Measurements from ENCODE around the gene MYCBP2. TPM values are rescaled to one million over a fixed set of nuclear protein-coding genes. Genes with fewer than 3 reads are reported as not detected.

MYCBP2 gene
- 26.9 TPM for polyA plus RNA-seq (2013, experiment 1 of 2)
- polyA plus RNA-seq (2013, experiment 2 of 2): 25.1 TPM

DNA sequence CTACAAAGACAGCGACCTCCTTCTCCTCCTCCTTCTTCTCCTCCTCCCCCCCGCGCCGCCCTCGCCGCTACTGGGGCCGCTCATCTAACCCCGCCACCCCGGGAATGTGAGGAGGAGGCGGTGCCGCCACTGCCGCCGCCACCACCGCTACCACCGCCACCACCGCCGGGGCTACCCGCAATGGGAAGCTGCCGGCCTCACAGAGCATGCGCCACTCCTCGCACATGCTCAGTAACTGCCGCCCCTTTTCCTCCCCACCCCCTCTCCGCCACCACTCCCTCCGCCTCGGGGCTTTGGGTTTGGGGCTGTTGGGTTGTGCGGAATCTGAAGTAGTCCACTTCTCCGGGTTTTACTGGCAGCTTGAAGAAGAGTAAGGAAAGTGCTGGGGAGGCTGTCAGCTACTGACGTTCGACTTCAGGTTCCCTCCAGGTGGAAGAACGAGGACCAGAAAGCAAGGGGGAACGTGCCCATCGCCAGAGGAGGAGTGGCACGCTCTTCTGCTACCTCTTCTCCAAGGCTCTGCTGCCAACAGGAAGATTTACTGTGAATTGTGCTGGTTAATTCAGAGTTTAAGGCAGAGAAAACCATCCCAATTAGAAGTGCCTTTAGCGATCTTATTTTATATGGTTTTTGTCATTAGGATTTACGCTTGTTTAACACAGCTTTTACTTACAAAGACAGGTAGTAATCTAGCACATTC, at the start of gene MYCBP2:
MYCBP2 (minus strand) TSS at position 190 of the 700 bp plus-strand sequence. CDS start 319 bp downstream, outside the sequence.
- H3K9ac ChIP-seq (ENCODE audit: low read length): peak within 1 kb of the TSS; percentile 81
- peak within 1 kb of the TSS; percentile 90 to 94 for H3K4me3 ChIP-seq (ENCODE audit: insufficient read depth in 1 of 2, low read depth in 1 of 2, low read length in 2 of 2)
- peak within 1 kb of the TSS; percentile 97 for H4K8ac ChIP-seq (ENCODE audit: low read length)
- peaks cover 6% of the 10 kb centered on the region for H3K79me1 ChIP-seq (replicated peaks; ENCODE audit: low read length, poor library complexity, severe bottlenecking)
- H2AFZ ChIP-seq (ENCODE audit: low read depth, low read length): peak within 1 kb of the TSS; percentile 86
- WGBS: under 1% methylated on average over 21 of the region's 35 CpGs
- H3K4me1 ChIP-seq (ENCODE audit: control insufficient read depth, insufficient read depth, low read depth, low read length): peaks cover 2% of the 10 kb centered on the region
- H3K4ac ChIP-seq (ENCODE audit: low read depth in 1 of 2, low read length in 2 of 2): peak within 1 kb of the TSS; percentile 75 to 97
- peak within 1 kb of the TSS; percentile 74 for H2BK15ac ChIP-seq (ENCODE audit: low read depth, poor library complexity, severe bottlenecking)
- peak within 1 kb of the TSS; percentile 96 to 98 for H3K18ac ChIP-seq (ENCODE audit: low read depth in 1 of 2, low read length in 2 of 2)
- H3K4me2 ChIP-seq (ENCODE audit: low read length, poor library complexity, severe bottlenecking): peak within 1 kb of the TSS; percentile 88
- H3K9me3 ChIP-seq (ENCODE audit: control insufficient read depth, low read length): no peaks in the 10 kb centered on the region
- no peak within 1 kb of the TSS for H3K27ac ChIP-seq (ENCODE audit: low read length, poor library complexity, severe bottlenecking)
- H3K14ac ChIP-seq (ENCODE audit: low read length in 2 of 2): peak within 1 kb of the TSS; percentile 81 to 100
- H3K23ac ChIP-seq (ENCODE audit: low read length in 2 of 2): peak within 1 kb of the TSS; percentile 90 to 100
- H3K27me3 ChIP-seq (ENCODE audit: control insufficient read depth in 1 of 2, insufficient read depth in 1 of 2, low read length in 2 of 2): no peaks in the 10 kb centered on the region
- peak within 1 kb of the TSS in 1 of 2 experiments; percentile 90 for H2BK12ac ChIP-seq (ENCODE audit: low read length in 2 of 2)
- peak within 1 kb of the TSS; percentile 86 for H2BK120ac ChIP-seq (ENCODE audit: low read depth, low read length)
- H2BK5ac ChIP-seq (ENCODE audit: low read depth, low read length, poor library complexity, severe bottlenecking): no peak within 1 kb of the TSS
- H3K36me3 ChIP-seq (ENCODE audit: control insufficient read depth in 1 of 2, insufficient read depth in 2 of 2, low read depth in 1 of 2, low read length in 2 of 2): no peaks in the 10 kb centered on the region
- no peak within 1 kb of the TSS for H2AK5ac ChIP-seq (ENCODE audit: low read length, severe bottlenecking)
- peak; percentile 99 for DNase-seq
- H4K91ac ChIP-seq (ENCODE audit: low read length): peak within 1 kb of the TSS; percentile 89

DNA sequence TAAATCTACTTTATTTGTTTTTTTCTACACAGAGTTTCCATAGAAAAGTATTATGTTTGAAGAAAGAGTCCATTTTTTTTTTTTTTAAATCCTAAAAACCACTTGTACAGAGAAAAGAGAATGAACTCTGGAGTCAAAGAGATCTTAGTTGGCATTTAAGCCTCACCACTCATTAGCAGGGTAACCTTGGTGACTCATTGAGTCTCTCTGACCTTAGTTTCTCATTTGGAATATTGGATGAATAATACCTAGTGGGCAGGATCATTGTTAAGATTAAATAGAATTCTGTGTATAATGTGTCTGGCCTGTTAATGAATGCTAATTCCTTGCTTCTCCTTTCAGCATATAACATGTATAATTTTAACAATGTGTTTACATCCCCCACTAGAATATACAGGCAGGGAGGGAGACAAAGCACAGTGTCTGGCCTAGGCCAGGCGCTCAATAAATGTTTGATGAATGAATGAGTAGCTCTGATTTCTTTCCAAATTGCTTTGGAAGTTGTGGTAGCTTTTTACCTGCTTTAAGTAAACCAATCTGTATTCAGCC, 48.7 kb upstream of the MYCBP2 start:
- no peak overlapping the region for H4K91ac ChIP-seq (ENCODE audit: low read length)
- no peak overlapping the region for H2BK12ac ChIP-seq (ENCODE audit: low read length in 2 of 2)
- no peaks in the 10 kb centered on the region for H3K36me3 ChIP-seq (ENCODE audit: control insufficient read depth in 1 of 2, insufficient read depth in 2 of 2, low read depth in 1 of 2, low read length in 2 of 2)
- H3K4ac ChIP-seq (ENCODE audit: low read depth in 1 of 2, low read length in 2 of 2): no peak overlapping the region
- H3K27ac ChIP-seq (ENCODE audit: low read length, poor library complexity, severe bottlenecking): no peak overlapping the region
- WGBS: 100% methylated on average over 1 of the region's 1 CpG
- no peak overlapping the region for H3K23ac ChIP-seq (ENCODE audit: low read length in 2 of 2)
- H3K4me1 ChIP-seq (ENCODE audit: control insufficient read depth, insufficient read depth, low read depth, low read length): no peaks in the 10 kb centered on the region
- no peak overlapping the region for H3K18ac ChIP-seq (ENCODE audit: low read depth in 1 of 2, low read length in 2 of 2)
- H3K9me3 ChIP-seq (ENCODE audit: control insufficient read depth, low read length): no peaks in the 10 kb centered on the region
- DNase-seq: no peak
- no peak overlapping the region for H3K4me3 ChIP-seq (ENCODE audit: insufficient read depth in 1 of 2, low read depth in 1 of 2, low read length in 2 of 2)
- no peaks in the 10 kb centered on the region for H3K79me1 ChIP-seq (replicated peaks; ENCODE audit: low read length, poor library complexity, severe bottlenecking)
- H2BK15ac ChIP-seq (ENCODE audit: low read depth, poor library complexity, severe bottlenecking): no peak overlapping the region
- no peak overlapping the region for H2AK5ac ChIP-seq (ENCODE audit: low read length, severe bottlenecking)
- H2AFZ ChIP-seq (ENCODE audit: low read depth, low read length): no peak overlapping the region
- no peak overlapping the region for H4K8ac ChIP-seq (ENCODE audit: low read length)
- no peak overlapping the region for H2BK120ac ChIP-seq (ENCODE audit: low read depth, low read length)
- no peak overlapping the region for H3K9ac ChIP-seq (ENCODE audit: low read length)
- H2BK5ac ChIP-seq (ENCODE audit: low read depth, low read length, poor library complexity, severe bottlenecking): no peak overlapping the region
- no peak overlapping the region for H3K4me2 ChIP-seq (ENCODE audit: low read length, poor library complexity, severe bottlenecking)
- no peaks in the 10 kb centered on the region for H3K27me3 ChIP-seq (ENCODE audit: control insufficient read depth in 1 of 2, insufficient read depth in 1 of 2, low read length in 2 of 2)
- no peak overlapping the region for H3K14ac ChIP-seq (ENCODE audit: low read length in 2 of 2)

- Histone ChIP-seq H3K14ac (ENCODE audit: low read length in 2 of 2) (no peak overlapping the region), H3K27me3 (ENCODE audit: control insufficient read depth in 1 of 2, insufficient read depth in 1 of 2, low read length in 2 of 2) (no peaks in the 10 kb centered on the region), H3K9ac (ENCODE audit: low read length) (no peak overlapping the region), H3K4me2 (ENCODE audit: low read length, poor library complexity, severe bottlenecking) (no peak overlapping the region), H4K8ac (ENCODE audit: low read length) (no peak overlapping the region), H2BK12ac (ENCODE audit: low read length in 2 of 2) (no peak overlapping the region), H2BK5ac (ENCODE audit: low read depth, low read length, poor library complexity, severe bottlenecking) (no peak overlapping the region), H3K4me1 (ENCODE audit: control insufficient read depth, insufficient read depth, low read depth, low read length) (no peaks in the 10 kb centered on the region), H2BK15ac (ENCODE audit: low read depth, poor library complexity, severe bottlenecking) (no peak overlapping the region), H2BK120ac (ENCODE audit: low read depth, low read length) (no peak overlapping the region), H3K23ac (ENCODE audit: low read length in 2 of 2) (no peak overlapping the region), H4K91ac (ENCODE audit: low read length) (no peak overlapping the region), H3K36me3 (ENCODE audit: control insufficient read depth in 1 of 2, insufficient read depth in 2 of 2, low read depth in 1 of 2, low read length in 2 of 2) (no peaks in the 10 kb centered on the region), H3K27ac (ENCODE audit: low read length, poor library complexity, severe bottlenecking) (no peak overlapping the region), H2AFZ (ENCODE audit: low read depth, low read length) (no peak overlapping the region), H3K79me1 (replicated peaks; ENCODE audit: low read length, poor library complexity, severe bottlenecking) (no peaks in the 10 kb centered on the region), H3K4ac (ENCODE audit: low read depth in 1 of 2, low read length in 2 of 2) (no peak overlapping the region), H3K9me3 (ENCODE audit: control insufficient read depth, low read length) (no peaks in the 10 kb centered on the region), H3K4me3 (ENCODE audit: insufficient read depth in 1 of 2, low read depth in 1 of 2, low read length in 2 of 2) (no peak overlapping the region), H2AK5ac (ENCODE audit: low read length, severe bottlenecking) (no peak overlapping the region), H3K18ac (ENCODE audit: low read depth in 1 of 2, low read length in 2 of 2) (no peak overlapping the region)
- DNase-seq: no peak
- 85% methylated on average over 2 of the region's 2 CpGs for WGBS
Observed at GRCh38 chr13:77374786-77375185, 47.9 kb upstream of the MYCBP2 start.

- no peaks in the 10 kb centered on the region for H3K36me3 ChIP-seq (ENCODE audit: control insufficient read depth in 1 of 2, insufficient read depth in 2 of 2, low read depth in 1 of 2, low read length in 2 of 2)
- no peak overlapping the region for H3K27ac ChIP-seq (ENCODE audit: low read length, poor library complexity, severe bottlenecking)
- H3K9me3 ChIP-seq (ENCODE audit: control insufficient read depth, low read length): no peaks in the 10 kb centered on the region
- no peak overlapping the region for H2BK12ac ChIP-seq (ENCODE audit: low read length in 2 of 2)
- H3K4ac ChIP-seq (ENCODE audit: low read depth in 1 of 2, low read length in 2 of 2): no peak overlapping the region
- no peak overlapping the region for H3K4me2 ChIP-seq (ENCODE audit: low read length, poor library complexity, severe bottlenecking)
- no peaks in the 10 kb centered on the region for H3K79me1 ChIP-seq (replicated peaks; ENCODE audit: low read length, poor library complexity, severe bottlenecking)
- no peak overlapping the region for H3K14ac ChIP-seq (ENCODE audit: low read length in 2 of 2)
- no peak overlapping the region for H3K4me3 ChIP-seq (ENCODE audit: insufficient read depth in 1 of 2, low read depth in 1 of 2, low read length in 2 of 2)
- H3K23ac ChIP-seq (ENCODE audit: low read length in 2 of 2): no peak overlapping the region
- no peak overlapping the region for H3K18ac ChIP-seq (ENCODE audit: low read depth in 1 of 2, low read length in 2 of 2)
- H3K27me3 ChIP-seq (ENCODE audit: control insufficient read depth in 1 of 2, insufficient read depth in 1 of 2, low read length in 2 of 2): no peaks in the 10 kb centered on the region
- H2BK120ac ChIP-seq (ENCODE audit: low read depth, low read length): no peak overlapping the region
- no peak overlapping the region for H3K9ac ChIP-seq (ENCODE audit: low read length)
- H2AFZ ChIP-seq (ENCODE audit: low read depth, low read length): no peak overlapping the region
- H3K4me1 ChIP-seq (ENCODE audit: control insufficient read depth, insufficient read depth, low read depth, low read length): no peaks in the 10 kb centered on the region
- H2AK5ac ChIP-seq (ENCODE audit: low read length, severe bottlenecking): no peak overlapping the region
- no peak overlapping the region for H4K91ac ChIP-seq (ENCODE audit: low read length)
- H4K8ac ChIP-seq (ENCODE audit: low read length): no peak overlapping the region
- no CpG with 5 or more reads among the region's 1 CpG for WGBS
- H2BK5ac ChIP-seq (ENCODE audit: low read depth, low read length, poor library complexity, severe bottlenecking): no peak overlapping the region
- DNase-seq: no peak
- no peak overlapping the region for H2BK15ac ChIP-seq (ENCODE audit: low read depth, poor library complexity, severe bottlenecking)
Observed at GRCh38 chr13:77374339-77374738, 47.4 kb upstream of the MYCBP2 start.
